GM12878 (cell line): Measurements from ENCODE around the gene CNMD. TPM values are rescaled to one million over a fixed set of nuclear protein-coding genes. Genes with fewer than 3 reads are reported as not detected.

Experiments
- ATAC-seq: fragments of 200-7000 bp; cut with Tn5 transposase; 3 replicates; pipeline ENCODE4 v1.9.1; 2020; ENCODE audit warnings: mild to moderate bottlenecking, moderate library complexity
- BruUV-seq: library from RNA; stranded (reverse); fragments of 400-500 nt; replicated peaks from 2 replicates; lab custom pipeline; 2021; lab: Mats Ljungman, UMichigan
- CTCF ChIA-PET: fragments of 300-600 bp; sonication (Branson Sonifier 250); formaldehyde crosslinking; extraction: SDS; loops from one replicate; lab custom pipeline; 2021; ENCODE audit warnings: inconsistent platforms; lab: Yijun Ruan, JAX
- POLR2A ChIA-PET: fragments of 350-600 bp; formaldehyde crosslinking; extraction: SDS; loops from one replicate; lab custom pipeline; 2021; ENCODE audit warnings: inconsistent platforms; lab: Charles Lee
- RAD21 ChIA-PET: fragments of 300-600 bp; sonication (Branson Sonifier 250); formaldehyde crosslinking; loops from one replicate; lab custom pipeline; 2023; ENCODE audit warnings: antibody characterized with exemption; ENCODE audit not compliant: unreplicated experiment; lab: Charles Lee
- SMC1A ChIA-PET: fragments of 300-600 bp; sonication (Branson Sonifier 250); formaldehyde crosslinking; loops from one replicate; lab custom pipeline; 2023; ENCODE audit not compliant: unreplicated experiment, uncharacterized antibody; lab: Charles Lee
- DNase-seq: peaks from one replicate; pipeline ENCODE4 v3.0.0-alpha.2; 2011; ENCODE audit warnings: low read depth, low spot score
- FAIRE-seq: peaks from 3 replicates; lab custom pipeline; 2011; peaks lifted over from hg19 to GRCh38; lab: Jason Lieb, UNC
- H2AFZ ChIP-seq: 2 replicates; pipeline ENCODE4 v1.6.0; 2011; ENCODE audit warnings: low read depth, low read length, control low read depth; ENCODE audit not compliant: control insufficient read depth
- H3K27ac ChIP-seq: 2 replicates; pipeline ENCODE4 v1.5.1; 2011; ENCODE audit warnings: control low read depth; ENCODE audit not compliant: control insufficient read depth, insufficient read depth
- H3K27me3 ChIP-seq, 2 experiments: replicated peaks in 1 of 2; 2 replicates each; pipeline versions ENCODE4 v1.6.0 to v1.6.1; 2011; ENCODE audit warnings: low read length in 1 of 2; ENCODE audit not compliant: control insufficient read depth in 2 of 2, insufficient read depth in 2 of 2
- H3K36me3 ChIP-seq, 2 experiments: 2 replicates each; pipeline ENCODE4 v1.5.1; 2011; ENCODE audit warnings: low read length in 1 of 2; ENCODE audit not compliant: control insufficient read depth in 2 of 2, insufficient read depth in 2 of 2
- H3K4me1 ChIP-seq: 2 replicates; pipeline ENCODE4 v1.6.1; 2011; ENCODE audit warnings: mild to moderate bottlenecking, low read length, moderate library complexity, mixed read lengths; ENCODE audit not compliant: control insufficient read depth, insufficient read depth
- H3K4me2 ChIP-seq: 2 replicates; pipeline ENCODE4 v1.6.0; 2011; ENCODE audit warnings: control low read depth; ENCODE audit not compliant: control insufficient read depth, insufficient read depth
- H3K4me3 ChIP-seq: fragments of 200-600 bp; sonication (generic); 2 replicates; pipeline ENCODE4 v1.5.1; 2016
- H3K79me2 ChIP-seq: 2 replicates; pipeline ENCODE4 v1.6.0; 2011; ENCODE audit warnings: low read length; ENCODE audit not compliant: control insufficient read depth, insufficient read depth
- H3K9ac ChIP-seq: 2 replicates; pipeline ENCODE4 v1.8.0; 2011; ENCODE audit warnings: low read length, control low read depth, mixed read lengths; ENCODE audit not compliant: control insufficient read depth, insufficient read depth
- H3K9me3 ChIP-seq: replicated peaks from 3 replicates; pipeline ENCODE4 v1.5.1; 2011; ENCODE audit warnings: mild to moderate bottlenecking, low read length; ENCODE audit not compliant: control insufficient read depth, insufficient read depth
- H4K20me1 ChIP-seq: 2 replicates; pipeline ENCODE4 v1.6.0; 2011; ENCODE audit not compliant: control insufficient read depth, insufficient read depth
- BMI1 ChIP-seq: fragments of 450-650 bp; IDR thresholded peaks from 2 replicates; pipeline ENCODE4 v1.6.1; 2016; ENCODE audit warnings: mild to moderate bottlenecking, moderate library complexity, borderline replicate concordance
- CHD1 ChIP-seq: IDR thresholded peaks from 2 replicates; pipeline ENCODE4 v1.6.1; 2012; ENCODE audit warnings: low read depth, low read length, improper control_type of control experiment
- CUX1 ChIP-seq: IDR thresholded peaks from 2 replicates; pipeline ENCODE4 v1.6.1; 2012; ENCODE audit warnings: improper control_type of control experiment, low read depth, low read length; ENCODE audit not compliant: insufficient replicate concordance
- DPF2 ChIP-seq: fragments of 450-650 bp; IDR thresholded peaks from 2 replicates; pipeline ENCODE4 v1.6.1; 2017; ENCODE audit warnings: mild to moderate bottlenecking
- EED ChIP-seq: sonication (generic); IDR thresholded peaks from 2 replicates; pipeline ENCODE4 v1.6.1; 2016; ENCODE audit warnings: antibody characterized with exemption, low read depth
- NRF1 ChIP-seq: conservative IDR thresholded peaks from 2 replicates; pipeline ENCODE4 v1.6.1; 2011; ENCODE audit warnings: mild to moderate bottlenecking, low read depth, low read length, improper control_type of control experiment
- POLR2AphosphoS2 ChIP-seq: IDR thresholded peaks from 2 replicates; pipeline ENCODE4 v1.6.1; 2011; ENCODE audit warnings: low read depth, mild to moderate bottlenecking, low read length, improper control_type of control experiment, moderate library complexity
- SKIL ChIP-seq: fragments of 450-650 bp; IDR thresholded peaks from 2 replicates; pipeline ENCODE4 v1.6.1; 2017; ENCODE audit warnings: mild to moderate bottlenecking, low read depth, inconsistent platforms; ENCODE audit not compliant: poor library complexity, severe bottlenecking
- ZNF274 ChIP-seq: IDR thresholded peaks from one replicate; pipeline ENCODE4 v1.8.0; 2011; ENCODE audit not compliant: insufficient read length, insufficient read depth
- ZNF622 ChIP-seq: fragments of 450-650 bp; IDR thresholded peaks from 2 replicates; pipeline ENCODE4 v1.6.1; 2017; ENCODE audit warnings: mild to moderate bottlenecking, inconsistent platforms
- ZNF687 ChIP-seq: fragments of 450-650 bp; IDR thresholded peaks from 2 replicates; pipeline ENCODE4 v1.6.1; 2017; ENCODE audit warnings: mild to moderate bottlenecking, moderate library complexity
- WGBS: methylation state at CpG from one replicate; pipeline ENCODE4 v1.1.6; 2016; ENCODE audit warnings: low lambda C conversion rate; ENCODE audit not compliant: insufficient replicate concordance, insufficient coverage; ENCODE audit errors: missing lambda C conversion rate; 5-methylcytosine and 5-hydroxymethylcytosine counted together
- in situ Hi-C: fragments of 300-500 bp; cut with MboI; formaldehyde crosslinking; loops from 9 replicates; pipeline ENCODE4 v1.14.3; 2018; ENCODE audit warnings: mixed read lengths
- intact Hi-C: fragments of 100-400 bp; cut with micrococcal nuclease; formaldehyde crosslinking; loops from one replicate; pipeline ENCODE4 v1.14.2; 2022; ENCODE audit not compliant: unreplicated experiment
- polyA plus RNA-seq, 11 experiments: library from polyadenylated mRNA; depleted of rRNA in 4 of 11; unstranded in 6 of 11; stranded (reverse) in 5 of 11; fragments of >200 nt; fragmentation: Nextera tagmentation in 4 of 11; fragmentation: Illumina TruSeq in 1 of 11; extraction: Ambion mirVana in 4 of 11; extraction: Trizol in 1 of 11; gene quantifications; 1 replicate in 1 of 11; 2 replicates in 10 of 11; pipeline versions ENCODE4 v1.2.1 to v1.2.3, GENCODE V29; 2011 to 2016; ENCODE audit warnings: inconsistent platforms in 2 of 11, missing spikeins in 2 of 11, low read depth in 1 of 11
- total RNA-seq, 4 experiments: library from RNA; depleted of rRNA in 3 of 4; stranded (reverse); fragments of >200 nt in 3 of 4; fragmentation: Illumina TruSeq in 1 of 4; extraction: Trizol in 1 of 4; gene quantifications; 2 replicates each; pipeline versions ENCODE4 v1.2.1 to v1.2.3, GENCODE V29; 2013 to 2021

CNMD gene
- total and polyA plus RNA-seq, 10 of the 15 experiments (the other 5 are each of a cell fraction or from before 2014, with no cell fraction given): 0.31 to 1.6 (median 0.73) TPM

GRCh38 chr13:52787235-52787634 is 47.6 kb upstream of the CNMD start (continued):
- no peak for TF ChIP-seq ZNF687
- TF ChIP-seq, all 136 proteins: peak for 0

- no peak overlapping the region for H3K4me2 ChIP-seq
- peaks cover 0 to 11% of the 10 kb centered on the region in 2 experiments; a peak in 1 of 4 replicates for H3K27me3 ChIP-seq
- FAIRE-seq (no peak), DNase-seq (no peak), ATAC-seq (0 out of 3 replicates have a peak, but pooled peaks have one; percentile 19)
- H3K9me3 ChIP-seq: no peaks in the 10 kb centered on the region
- ChIA-PET CTCF (interaction anchor here (0.9 to 2.5 kb wide), 3 partner anchors 19 to 24 kb away, joined by 3 to 7 read pairs (median 3); no protein-coding TSS in a partner anchor), SMC1A (interaction anchor here (0.7 to 2.3 kb wide), 11 partner anchors 10 to 178 kb away, joined by 3 to 8 read pairs (median 4); no protein-coding TSS in a partner anchor), POLR2A (no interaction called here), RAD21 (interaction anchor here (0.7 to 3.8 kb wide), 4 partner anchors 22 to 125 kb away, joined by 3 to 13 read pairs (median 4); no protein-coding TSS in a partner anchor)
- no peak overlapping the region for H2AFZ ChIP-seq
- in situ Hi-C loops: no loop called here
- H4K20me1 ChIP-seq: no peaks in the 10 kb centered on the region
- BruUV-seq: no TSS peak
- intact Hi-C loops: no loop called here
- no peaks in the 10 kb centered on the region for H3K79me2 ChIP-seq
- no peak overlapping the region for H3K4me3 ChIP-seq
- 0% methylated on average over 3 of the region's 3 CpGs for WGBS
- no peaks in the 10 kb centered on the region for H3K4me1 ChIP-seq
- no peaks in the 10 kb centered on the region for H3K36me3 ChIP-seq
- no peak overlapping the region for H3K9ac ChIP-seq
- H3K27ac ChIP-seq: no peak overlapping the region
- TF ChIP-seq POLR2AphosphoS2: no peak
- TF ChIP-seq SKIL: no peak
- no peak for TF ChIP-seq ZNF274
- no peak for TF ChIP-seq CHD1
- no peak for TF ChIP-seq NRF1
- no peak for TF ChIP-seq CUX1
- no peak for TF ChIP-seq DPF2
- no peak for TF ChIP-seq BMI1
- no peak for TF ChIP-seq EED
- no peak for TF ChIP-seq ZNF622
Measured at GRCh38 chr13:52786766-52787165, 47.1 kb upstream of the CNMD start.
